DOHH2 (cell line): ENCODE measurements around the gene SMARCAL1.

Experiments used
- EZH2phosphoT487 ChIP-seq: fragments of 200-600 bp; sonication (generic); IDR thresholded peaks from 2 replicates; pipeline ENCODE4 v1.6.1; 2017; ENCODE audit warnings: borderline replicate concordance, mild to moderate bottlenecking, antibody characterized with exemption, low read length, moderate library complexity, mixed read lengths
- TF ChIP-seq, protein P1 (sequence below): fragments of 200-600 bp; sonication (generic); IDR thresholded peaks from one replicate; pipeline ENCODE4 v1.5.1; 2014; ENCODE audit warnings: antibody characterized with exemption, mild to moderate bottlenecking, low read depth, low read length; ENCODE audit not compliant: poor library complexity, severe bottlenecking

DNA sequence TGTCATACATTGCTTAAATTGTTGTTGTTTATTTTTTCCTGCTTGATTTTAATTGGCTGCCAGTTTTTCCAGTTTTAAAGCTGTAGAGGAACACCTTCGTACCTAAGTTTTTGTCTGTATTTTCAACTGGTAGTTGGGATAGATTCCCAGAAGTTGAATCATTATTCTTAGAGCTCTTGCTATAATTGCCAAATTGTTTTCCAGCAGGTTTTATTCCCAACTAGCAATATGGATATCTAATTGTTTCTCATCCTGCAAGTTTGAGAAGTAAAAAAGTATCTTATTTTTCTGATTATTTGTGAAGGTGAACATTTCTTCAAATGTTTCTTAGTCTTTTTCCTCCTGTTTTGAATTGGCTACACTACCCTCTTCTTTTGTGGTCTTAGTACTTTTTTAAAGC is 6.7 kb downstream of the SMARCAL1 start:
- TF ChIP-seq, protein P1, sequence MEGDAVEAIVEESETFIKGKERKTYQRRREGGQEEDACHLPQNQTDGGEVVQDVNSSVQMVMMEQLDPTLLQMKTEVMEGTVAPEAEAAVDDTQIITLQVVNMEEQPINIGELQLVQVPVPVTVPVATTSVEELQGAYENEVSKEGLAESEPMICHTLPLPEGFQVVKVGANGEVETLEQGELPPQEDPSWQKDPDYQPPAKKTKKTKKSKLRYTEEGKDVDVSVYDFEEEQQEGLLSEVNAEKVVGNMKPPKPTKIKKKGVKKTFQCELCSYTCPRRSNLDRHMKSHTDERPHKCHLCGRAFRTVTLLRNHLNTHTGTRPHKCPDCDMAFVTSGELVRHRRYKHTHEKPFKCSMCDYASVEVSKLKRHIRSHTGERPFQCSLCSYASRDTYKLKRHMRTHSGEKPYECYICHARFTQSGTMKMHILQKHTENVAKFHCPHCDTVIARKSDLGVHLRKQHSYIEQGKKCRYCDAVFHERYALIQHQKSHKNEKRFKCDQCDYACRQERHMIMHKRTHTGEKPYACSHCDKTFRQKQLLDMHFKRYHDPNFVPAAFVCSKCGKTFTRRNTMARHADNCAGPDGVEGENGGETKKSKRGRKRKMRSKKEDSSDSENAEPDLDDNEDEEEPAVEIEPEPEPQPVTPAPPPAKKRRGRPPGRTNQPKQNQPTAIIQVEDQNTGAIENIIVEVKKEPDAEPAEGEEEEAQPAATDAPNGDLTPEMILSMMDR: no peak
- TF ChIP-seq EZH2phosphoT487: no peak
